MM.1S (cell line): ENCODE results near the gene DIP2C.

Experiments used
- CTCF ChIP-seq: fragments of 300-600 bp; sonication (generic); IDR thresholded peaks from 2 replicates; pipeline ENCODE4 v1.5.1; 2016; ENCODE audit warnings: antibody characterized with exemption, low read length, mixed read lengths
- EZH2 ChIP-seq: fragments of 300-600 bp; sonication (generic); optimal IDR thresholded peaks from 2 replicates; pipeline ENCODE3; 2017; ENCODE audit warnings: low read depth, mild to moderate bottlenecking, antibody characterized with exemption, low read length, mixed read lengths
- EZH2phosphoT487 ChIP-seq: fragments of 300-600 bp; sonication (generic); IDR thresholded peaks from 2 replicates; pipeline ENCODE4 v1.6.1; 2018; ENCODE audit warnings: antibody characterized with exemption, low read length

- no peak for TF ChIP-seq CTCF
- TF ChIP-seq EZH2, result no peak
- TF ChIP-seq EZH2phosphoT487, result no peak
Observed at GRCh38 chr10:305034-305433, 384.4 kb downstream of the DIP2C start.
